ENCODE data around the gene SPOCK2.

GRCh38 chr10:72044417-72045041 is 43.8 kb downstream of the SPOCK2 start:
- peak; percentile 43 to 49 (median 47) for TF ChIP-seq CTCF (IDR thresholded peaks at IDR 0.05)
- peak in 1 of 2 donors; percentile 3 for TF ChIP-seq POLR2AphosphoS5 (IDR thresholded peaks at IDR 0.05)
- TF ChIP-seq POLR2A (IDR thresholded peaks at IDR 0.05; ENCODE audit: low read depth) = no peak
- TF ChIP-seq EP300 (IDR thresholded peaks at IDR 0.05) = no peak

Data from esophagus muscularis mucosa (tissue), 4 donors.